Natural killer cell (primary cell): Measurements from ENCODE around the gene EPHA6. TPM values are rescaled to one million over a fixed set of nuclear protein-coding genes. Genes with fewer than 3 reads are reported as not detected.

ENCODE experiments used
- ATAC-seq, 3 donors: fragments of 150-1000 bp in 2 of 3; fragments of 200-7000 bp in 1 of 3; cut with Tn5 transposase; 1 replicate in 1 of 3; 2 replicates in 2 of 3; pipeline ENCODE4 v1.10.0; 2021; ENCODE audit warnings: mild to moderate bottlenecking in 2 of 3, moderate library complexity in 2 of 3
- DNase-seq, 2 donors: peaks; one replicate each; pipeline versions ENCODE4 v3.0.0 to v3.0.0-alpha.2; 2013 to 2021; ENCODE audit warnings: mixed read lengths in 1 of 2
- H3K27ac ChIP-seq: one replicate; pipeline ENCODE4 v1.5.1; 2013; ENCODE audit warnings: mild to moderate bottlenecking, low read length
- H3K27me3 ChIP-seq: one replicate; pipeline ENCODE4 v1.6.1; 2013; ENCODE audit warnings: low read length; ENCODE audit not compliant: control insufficient read depth, insufficient read depth
- H3K36me3 ChIP-seq: one replicate; pipeline ENCODE4 v1.6.1; 2013; ENCODE audit warnings: low read length; ENCODE audit not compliant: control insufficient read depth, insufficient read depth
- H3K4me1 ChIP-seq: one replicate; pipeline ENCODE4 v1.6.1; 2013; ENCODE audit warnings: low read length; ENCODE audit not compliant: control insufficient read depth, insufficient read depth
- H3K4me3 ChIP-seq: one replicate; pipeline ENCODE4 v1.5.1; 2013; ENCODE audit warnings: low read length
- H3K9me3 ChIP-seq: one replicate; pipeline ENCODE4 v1.6.1; 2013; ENCODE audit warnings: low read length; ENCODE audit not compliant: control insufficient read depth, insufficient read depth
- H3K27ac Mint-ChIP-seq, 2 donors: one replicate each; pipeline ENCODE4 v1.8.0; 2022; ENCODE audit warnings: mild to moderate bottlenecking in 2 of 2, mixed read lengths in 2 of 2, moderate library complexity in 1 of 2
- H3K27me3 Mint-ChIP-seq, 2 donors: one replicate each; pipeline ENCODE4 v1.8.0; 2022; ENCODE audit warnings: low read depth in 2 of 2, mixed read lengths in 2 of 2
- H3K36me3 Mint-ChIP-seq: one replicate; pipeline ENCODE4 v1.8.0; 2022; ENCODE audit warnings: mixed read lengths
- H3K4me1 Mint-ChIP-seq, 2 donors: one replicate each; pipeline ENCODE4 v1.8.0; 2022; ENCODE audit warnings: mixed read lengths in 2 of 2
- H3K4me3 Mint-ChIP-seq: one replicate; pipeline ENCODE4 v1.8.0; 2022; ENCODE audit warnings: mild to moderate bottlenecking, moderate library complexity, mixed read lengths
- H3K9me3 Mint-ChIP-seq, 2 donors: one replicate each; pipeline ENCODE4 v1.8.0; 2022; ENCODE audit warnings: mixed read lengths in 2 of 2
- CTCF ChIP-seq: fragments of 200-600 bp; IDR thresholded peaks from one replicate; pipeline ENCODE4 v1.8.0; 2022; ENCODE audit warnings: antibody characterized with exemption
- WGBS: methylation state at CpG from one replicate; pipeline ENCODE4 v1.1.7; 2013; ENCODE audit warnings: missing lambda C conversion rate; ENCODE audit not compliant: insufficient coverage; 5-methylcytosine and 5-hydroxymethylcytosine counted together
- intact Hi-C: fragments of 100-400 bp; cut with micrococcal nuclease; formaldehyde crosslinking; loops from one replicate; pipeline ENCODE4 v1.14.2; 2022
- total RNA-seq, 4 donors: library from RNA; stranded (reverse); fragments of 120-200 nt in 1 of 4; gene quantifications; one replicate each; pipeline versions ENCODE4 v1.2.3 to v1.2.4, GENCODE V29; 2013 to 2022

The EPHA6 gene
- total RNA-seq, 3 donors from 2014 or later (not counting 1 experiment from before 2014, with no cell fraction given): not detected

DNA sequence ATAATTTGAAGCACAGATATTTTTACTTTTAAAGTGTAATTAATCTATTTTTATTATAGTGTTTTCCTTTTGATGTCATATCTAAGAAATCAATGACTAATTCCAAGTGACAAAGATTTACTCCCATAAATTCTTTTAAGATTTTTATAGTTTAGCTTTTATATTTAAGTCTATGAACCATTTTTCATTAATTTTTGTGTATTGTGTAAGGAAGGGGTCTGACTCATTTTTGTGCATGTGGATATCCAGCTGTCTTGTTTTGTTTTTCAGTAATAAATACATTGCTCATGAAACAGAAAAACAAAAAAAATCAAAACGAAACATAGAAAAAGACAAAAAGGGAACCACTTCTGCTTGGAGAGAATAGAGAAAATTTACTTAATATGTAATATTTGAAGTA, 145.1 kb downstream of the EPHA6 start:
- H3K27ac Mint-ChIP-seq: no peak overlapping the region
- ATAC-seq: no peak

DNA sequence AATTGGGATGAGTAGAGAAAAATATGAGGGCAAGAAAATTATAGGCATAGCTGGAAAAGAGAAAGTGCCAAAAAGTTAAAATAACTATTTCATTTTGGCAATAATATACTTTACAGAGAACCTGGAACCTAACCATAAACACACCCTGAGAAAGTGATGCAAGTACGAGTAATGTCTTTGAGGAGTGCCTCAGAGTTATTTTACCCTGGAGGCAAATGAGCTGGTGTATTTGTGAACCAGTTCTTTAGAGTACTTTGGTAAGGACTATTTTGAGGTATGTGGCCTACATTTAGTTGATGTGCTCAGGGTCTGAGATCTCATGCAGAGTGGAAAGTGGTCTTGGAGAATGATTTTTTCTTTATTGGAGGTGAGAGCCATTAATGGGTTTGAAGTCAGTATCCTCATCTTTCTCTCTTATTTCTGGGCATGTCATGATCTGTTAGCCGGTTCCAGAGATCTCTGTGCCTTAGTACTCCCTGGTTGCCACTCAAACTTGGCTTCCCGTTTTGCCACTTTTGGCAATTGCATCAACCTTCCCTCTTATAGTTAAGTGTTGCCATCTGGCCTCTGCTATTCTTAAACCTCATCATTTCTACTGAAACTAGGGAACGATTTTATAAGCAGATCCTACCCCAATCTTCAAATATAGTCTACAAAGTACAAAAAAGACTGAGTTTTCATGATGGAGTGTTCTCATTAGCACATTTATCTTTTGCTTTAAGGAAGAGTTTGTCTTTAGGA, 145.7 kb downstream of the EPHA6 start:
- Histone ChIP-seq H3K27ac (no peak overlapping the region), H3K27me3 (no peaks in the 10 kb centered on the region), H3K4me1 (no peaks in the 10 kb centered on the region), H3K36me3 (no peaks in the 10 kb centered on the region), H3K9me3 (peaks cover 4% of the 10 kb centered on the region), H3K4me3 (no peak overlapping the region)
- TF ChIP-seq CTCF: no peak
- ATAC-seq: no peak
- Mint-ChIP-seq H3K36me3 (peaks cover 5% of the 10 kb centered on the region), H3K9me3 (peaks cover 12 to 23% of the 10 kb centered on the region in 2 donors), H3K4me3 (no peak overlapping the region), H3K27ac (no peak overlapping the region), H3K4me1 (no peaks in the 10 kb centered on the region), H3K27me3 (no peaks in the 10 kb centered on the region)
- intact Hi-C loops: no loop called here
- no peak for DNase-seq
- WGBS: 85% methylated on average over 3 of the region's 4 CpGs

More for the DNA sequence above, 145.1 kb downstream of the EPHA6 start:
- peaks cover 4% of the 10 kb centered on the region for H3K9me3 ChIP-seq
- no peaks in the 10 kb centered on the region for H3K36me3 ChIP-seq
- H3K36me3 Mint-ChIP-seq: peaks cover 5% of the 10 kb centered on the region
- no peaks in the 10 kb centered on the region for H3K27me3 Mint-ChIP-seq
- no peak for DNase-seq
- no peak overlapping the region for H3K4me3 Mint-ChIP-seq
- no peak for TF ChIP-seq CTCF
- no peaks in the 10 kb centered on the region for H3K4me1 ChIP-seq
- peaks cover 11 to 19% of the 10 kb centered on the region in 2 donors for H3K9me3 Mint-ChIP-seq
- intact Hi-C loops: no loop called here
- no peaks in the 10 kb centered on the region for H3K27me3 ChIP-seq
- no CpG with 5 or more reads among the region's 1 CpG for WGBS
- no peak overlapping the region for H3K27ac ChIP-seq
- H3K4me1 Mint-ChIP-seq: no peaks in the 10 kb centered on the region
- H3K4me3 ChIP-seq: no peak overlapping the region

DNA sequence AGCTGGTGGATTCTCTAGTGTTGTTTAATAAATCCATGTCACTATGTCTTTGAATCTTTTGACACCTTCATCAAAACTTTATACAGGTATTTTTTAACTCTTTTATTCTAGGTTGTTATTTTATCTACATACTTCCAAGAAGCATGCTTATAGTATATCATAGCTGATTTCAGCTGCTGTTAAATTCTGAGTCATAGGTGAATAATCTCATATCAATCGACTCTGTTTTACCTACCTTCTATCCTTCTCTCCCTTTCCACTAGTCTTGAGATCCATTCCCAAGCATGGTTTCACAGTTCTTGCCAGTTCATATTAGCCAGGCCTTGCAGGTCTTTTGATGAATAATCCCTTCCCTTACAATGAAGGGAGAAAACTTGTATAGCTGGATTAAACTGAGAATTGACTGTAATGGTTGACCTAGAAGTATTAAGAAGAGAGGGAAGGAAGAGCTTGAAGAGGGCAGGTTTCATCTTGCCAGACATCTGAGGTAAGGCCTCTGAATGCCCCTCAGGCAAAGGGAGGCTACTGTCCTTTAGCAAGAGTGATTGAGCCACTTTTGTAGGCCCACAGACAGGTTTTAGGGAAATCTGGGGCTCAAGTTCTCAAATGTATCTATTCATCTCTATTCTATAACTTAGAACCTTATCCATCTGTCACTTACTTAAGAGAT, 146.4 kb downstream of the EPHA6 start:
- Mint-ChIP-seq H3K27me3 (no peaks in the 10 kb centered on the region), H3K27ac (no peak overlapping the region), H3K9me3 (peaks cover 12 to 23% of the 10 kb centered on the region in 2 donors), H3K4me1 (no peaks in the 10 kb centered on the region), H3K4me3 (no peak overlapping the region), H3K36me3 (peaks cover 5% of the 10 kb centered on the region)
- Histone ChIP-seq H3K4me3 (no peak overlapping the region), H3K27ac (no peak overlapping the region), H3K4me1 (no peaks in the 10 kb centered on the region), H3K27me3 (no peaks in the 10 kb centered on the region), H3K36me3 (no peaks in the 10 kb centered on the region), H3K9me3 (peaks cover 4% of the 10 kb centered on the region)
- 100% methylated on average over 1 of the region's 1 CpG for WGBS
- no peak for TF ChIP-seq CTCF
- intact Hi-C loops: no loop called here
- DNase-seq (no peak), ATAC-seq (no peak)
